Loucy (cell line): ENCODE measurements around the gene DDX4.

Experiments
- H2AFZ ChIP-seq: fragments of 200-600 bp; sonication (generic); 2 replicates; pipeline ENCODE4 v1.6.0; 2016; ENCODE audit warnings: antibody characterized with exemption, mild to moderate bottlenecking, low read length, moderate library complexity
- H3F3A ChIP-seq: fragments of 200-600 bp; 2 replicates; pipeline ENCODE4 v1.6.0; 2016; ENCODE audit warnings: antibody characterized with exemption, low read depth, mild to moderate bottlenecking
- H3K27me3 ChIP-seq: fragments of 200-600 bp; sonication (generic); 2 replicates; pipeline ENCODE4 v1.6.1; 2014; ENCODE audit warnings: low read length, mild to moderate bottlenecking; ENCODE audit not compliant: insufficient read depth, poor library complexity, severe bottlenecking
- H3K36me3 ChIP-seq: fragments of 200-600 bp; sonication (generic); 2 replicates; pipeline ENCODE4 v1.6.1; 2016; ENCODE audit warnings: low read length; ENCODE audit not compliant: insufficient read depth
- H3K4me1 ChIP-seq: fragments of 200-600 bp; sonication (generic); 2 replicates; pipeline ENCODE4 v1.5.1; 2014; ENCODE audit warnings: low read length, mild to moderate bottlenecking; ENCODE audit not compliant: insufficient read depth, poor library complexity, severe bottlenecking
- H3K4me2 ChIP-seq: fragments of 200-600 bp; sonication (generic); 2 replicates; pipeline ENCODE4 v1.6.0; 2014; ENCODE audit warnings: antibody characterized with exemption, low read length, low read depth, mild to moderate bottlenecking; ENCODE audit not compliant: poor library complexity, severe bottlenecking
- H3K4me3 ChIP-seq: fragments of 200-600 bp; sonication (generic); 2 replicates; pipeline ENCODE4 v1.5.1; 2014; ENCODE audit warnings: low read length, mild to moderate bottlenecking, mixed read lengths; ENCODE audit not compliant: poor library complexity, severe bottlenecking
- H3K79me2 ChIP-seq: fragments of 200-600 bp; sonication (generic); 2 replicates; pipeline ENCODE4 v1.6.1; 2014; ENCODE audit warnings: low read length; ENCODE audit not compliant: insufficient read depth
- H3K9ac ChIP-seq: fragments of 200-600 bp; sonication (generic); 2 replicates; pipeline ENCODE4 v1.6.0; 2014; ENCODE audit warnings: mild to moderate bottlenecking, low read depth, low read length, moderate library complexity; ENCODE audit not compliant: poor library complexity, severe bottlenecking
- H3K9me2 ChIP-seq: fragments of 200-600 bp; sonication (generic); replicated peaks from 2 replicates; pipeline ENCODE4 v1.6.1; 2016; ENCODE audit warnings: low read depth, low read length, mixed read lengths
- H3K9me3 ChIP-seq: fragments of 200-600 bp; sonication (generic); 2 replicates; pipeline ENCODE4 v1.6.1; 2014; ENCODE audit warnings: mild to moderate bottlenecking, antibody characterized with exemption, low read length, low read depth; ENCODE audit not compliant: insufficient read depth
- H4K20me1 ChIP-seq: fragments of 200-600 bp; sonication (generic); 2 replicates; pipeline ENCODE4 v1.6.0; 2014; ENCODE audit warnings: antibody characterized with exemption, low read length, mild to moderate bottlenecking; ENCODE audit not compliant: insufficient read depth, poor library complexity, severe bottlenecking
- CTCF ChIP-seq: fragments of 200-600 bp; sonication (generic); conservative IDR thresholded peaks from 2 replicates; pipeline ENCODE4 v1.5.1; 2014; ENCODE audit warnings: mild to moderate bottlenecking, antibody characterized with exemption, low read length
- EZH2phosphoT487 ChIP-seq: fragments of 200-600 bp; IDR thresholded peaks from 2 replicates; pipeline ENCODE4 v1.6.1; 2018; ENCODE audit warnings: antibody characterized with exemption, mild to moderate bottlenecking, moderate library complexity, borderline replicate concordance

Gene DDX4

GRCh38 chr5:55847837-55848236 lies 110.0 kb downstream of the DDX4 start:
- no peaks in the 10 kb centered on the region for H3F3A ChIP-seq
- no peak overlapping the region for H2AFZ ChIP-seq
- H3K9me2 ChIP-seq = no peaks in the 10 kb centered on the region
- no peak overlapping the region for H3K4me2 ChIP-seq
- H3K4me3 ChIP-seq = no peak overlapping the region
- H3K36me3 ChIP-seq = no peaks in the 10 kb centered on the region
- H3K27me3 ChIP-seq = peaks cover 5% of the 10 kb centered on the region
- TF ChIP-seq CTCF (no peak), EZH2phosphoT487 (no peak)
- H3K79me2 ChIP-seq = no peaks in the 10 kb centered on the region
- no peaks in the 10 kb centered on the region for H3K4me1 ChIP-seq
- no peaks in the 10 kb centered on the region for H3K9me3 ChIP-seq
- H3K9ac ChIP-seq = no peak overlapping the region
- no peaks in the 10 kb centered on the region for H4K20me1 ChIP-seq

GRCh38 chr5:55848783-55849182 lies 110.9 kb downstream of the DDX4 start:
- Histone ChIP-seq H3K4me3 (no peak overlapping the region), H3F3A (no peaks in the 10 kb centered on the region), H3K9me2 (no peaks in the 10 kb centered on the region), H3K27me3 (peaks cover 5% of the 10 kb centered on the region), H2AFZ (no peak overlapping the region), H3K9me3 (no peaks in the 10 kb centered on the region), H3K36me3 (no peaks in the 10 kb centered on the region), H3K4me1 (no peaks in the 10 kb centered on the region), H3K4me2 (no peak overlapping the region), H3K79me2 (no peaks in the 10 kb centered on the region), H3K9ac (no peak overlapping the region), H4K20me1 (no peaks in the 10 kb centered on the region)
- TF ChIP-seq CTCF (no peak), EZH2phosphoT487 (no peak)

GRCh38 chr5:55850839-55851674 lies 113.2 kb downstream of the DDX4 start, which contains the start of gene IL31RA:
Gene IL31RA, plus strand, starts transcription at chr5:55851357. Its CDS starts 214 bp downstream, at chr5:55851571.
- TF ChIP-seq EZH2phosphoT487 (no peak), CTCF (no peak)

More at GRCh38 chr5:55850839-55851674, 113.2 kb downstream of the DDX4 start, which contains the start of gene IL31RA:
- H3K4me3 ChIP-seq = no peak within 1 kb of the TSS
- H3K27me3 ChIP-seq = peaks cover 5% of the 10 kb centered on the region
- no peaks in the 10 kb centered on the region for H4K20me1 ChIP-seq
- no peak within 1 kb of the TSS for H3K4me2 ChIP-seq
- peaks cover 9% of the 10 kb centered on the region for H3K4me1 ChIP-seq
- no peaks in the 10 kb centered on the region for H3K9me2 ChIP-seq
- H3F3A ChIP-seq = no peaks in the 10 kb centered on the region
- H3K79me2 ChIP-seq = no peaks in the 10 kb centered on the region
- no peaks in the 10 kb centered on the region for H3K36me3 ChIP-seq
- H3K9me3 ChIP-seq = no peaks in the 10 kb centered on the region
- no peak within 1 kb of the TSS for H3K9ac ChIP-seq
- H2AFZ ChIP-seq = no peak within 1 kb of the TSS
